HL-60 (cell line): ENCODE results near the gene KCNF1.

Experiments used
- GABPA ChIP-seq: IDR thresholded peaks from 2 replicates; pipeline ENCODE4 v1.6.1; 2012; ENCODE audit warnings: low read depth
- POLR2AphosphoS5 ChIP-seq: IDR thresholded peaks from 2 replicates; pipeline ENCODE4 v1.6.1; 2012; ENCODE audit warnings: low read depth
- TF ChIP-seq, protein P1 (sequence below): IDR thresholded peaks from one replicate; pipeline ENCODE4 v1.5.1; 2011; ENCODE audit warnings: low read length, control low read depth, inconsistent platforms; ENCODE audit not compliant: insufficient read depth

DNA sequence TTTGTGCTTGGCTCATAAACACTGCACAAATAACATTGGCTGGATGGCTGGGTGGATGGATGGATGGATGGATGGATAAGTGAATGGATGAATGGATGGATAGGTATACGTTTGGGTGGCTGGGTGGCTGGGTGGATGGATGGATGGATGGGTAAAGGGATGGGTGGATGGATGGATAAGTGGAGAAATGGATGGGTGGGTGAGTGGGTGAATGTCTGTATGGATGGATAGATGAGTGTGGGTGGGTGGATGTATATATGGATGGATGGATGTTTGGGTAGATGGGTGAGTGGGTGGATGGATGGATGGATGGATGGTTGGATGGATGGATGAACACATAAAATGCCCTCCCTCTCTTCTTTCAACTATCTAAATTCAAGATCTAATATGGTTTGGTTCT is 38.1 kb downstream of the KCNF1 start:
- TF ChIP-seq POLR2AphosphoS5 (no peak), GABPA (no peak)
- TF ChIP-seq, protein P1, sequence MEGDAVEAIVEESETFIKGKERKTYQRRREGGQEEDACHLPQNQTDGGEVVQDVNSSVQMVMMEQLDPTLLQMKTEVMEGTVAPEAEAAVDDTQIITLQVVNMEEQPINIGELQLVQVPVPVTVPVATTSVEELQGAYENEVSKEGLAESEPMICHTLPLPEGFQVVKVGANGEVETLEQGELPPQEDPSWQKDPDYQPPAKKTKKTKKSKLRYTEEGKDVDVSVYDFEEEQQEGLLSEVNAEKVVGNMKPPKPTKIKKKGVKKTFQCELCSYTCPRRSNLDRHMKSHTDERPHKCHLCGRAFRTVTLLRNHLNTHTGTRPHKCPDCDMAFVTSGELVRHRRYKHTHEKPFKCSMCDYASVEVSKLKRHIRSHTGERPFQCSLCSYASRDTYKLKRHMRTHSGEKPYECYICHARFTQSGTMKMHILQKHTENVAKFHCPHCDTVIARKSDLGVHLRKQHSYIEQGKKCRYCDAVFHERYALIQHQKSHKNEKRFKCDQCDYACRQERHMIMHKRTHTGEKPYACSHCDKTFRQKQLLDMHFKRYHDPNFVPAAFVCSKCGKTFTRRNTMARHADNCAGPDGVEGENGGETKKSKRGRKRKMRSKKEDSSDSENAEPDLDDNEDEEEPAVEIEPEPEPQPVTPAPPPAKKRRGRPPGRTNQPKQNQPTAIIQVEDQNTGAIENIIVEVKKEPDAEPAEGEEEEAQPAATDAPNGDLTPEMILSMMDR = no peak
